ENCODE data around the gene TMEM178B.

TMEM178B gene

GRCh38 chr7:141360803-141361202 lies 286.9 kb downstream of the TMEM178B start:
- Histone ChIP-seq H2BK5ac (ENCODE audit: low read length) (no peak overlapping the region), H3K14ac (ENCODE audit: low read length) (no peak overlapping the region), H3K23ac (ENCODE audit: low read depth, low read length, poor library complexity) (no peak overlapping the region), H3K27me3 (ENCODE audit: control insufficient read depth in 3 of 3, insufficient read depth in 3 of 3, low read depth in 1 of 3, low read length in 3 of 3) (no peaks in the 10 kb centered on the region), H2AK5ac (ENCODE audit: low read depth, low read length) (no peak overlapping the region), H3K9me3 (replicated peaks in 1 of 2; ENCODE audit: control insufficient read depth in 2 of 2, insufficient read depth in 1 of 2, low read depth in 1 of 2, low read length in 2 of 2) (no peaks in the 10 kb centered on the region), H3K18ac (ENCODE audit: low read length) (no peak overlapping the region), H2BK12ac (ENCODE audit: low read length) (no peak overlapping the region), H2BK15ac (ENCODE audit: low read length) (no peak overlapping the region), H4K8ac (ENCODE audit: low read depth, low read length) (no peak overlapping the region), H3K36me3 (replicated peaks in 1 of 2; ENCODE audit: control insufficient read depth in 2 of 2, insufficient read depth in 2 of 2, low read length in 2 of 2) (no peaks in the 10 kb centered on the region), H2BK120ac (ENCODE audit: low read depth, low read length) (no peak overlapping the region), H3K4me2 (ENCODE audit: insufficient read depth, low read length, poor library complexity, severe bottlenecking) (no peak overlapping the region), H4K91ac (ENCODE audit: low read depth, low read length, poor library complexity) (no peak overlapping the region), H2AFZ (ENCODE audit: low read length) (no peak overlapping the region), H3K4me3 (ENCODE audit: low read length in 2 of 2) (no peak overlapping the region), H3K79me1 (ENCODE audit: low read depth, low read length) (no peaks in the 10 kb centered on the region), H3K27ac (replicated peaks; ENCODE audit: low read length) (no peak overlapping the region), H3K9ac (ENCODE audit: low read depth, low read length, poor library complexity) (no peak overlapping the region), H3K4ac (ENCODE audit: low read length) (no peak overlapping the region), H3K4me1 (ENCODE audit: control insufficient read depth in 2 of 2, insufficient read depth in 1 of 2, low read depth in 1 of 2, low read length in 2 of 2) (peaks cover under 1 to 22% of the 10 kb centered on the region in 2 donors)
- WGBS, 2 donors (ENCODE audit: extremely low coverage in 2 of 2, insufficient read length in 2 of 2, insufficient replicate concordance in 1 of 2): no CpG with 5 or more reads among the region's 1 CpG
- DNase-seq (ENCODE audit: low spot score): no peak

GRCh38 chr7:141361479-141361878 lies 287.6 kb downstream of the TMEM178B start:
- H3K27me3 ChIP-seq (ENCODE audit: control insufficient read depth in 3 of 3, insufficient read depth in 3 of 3, low read depth in 1 of 3, low read length in 3 of 3): no peaks in the 10 kb centered on the region
- peaks cover 6 to 25% of the 10 kb centered on the region in 2 donors for H3K4me1 ChIP-seq (ENCODE audit: control insufficient read depth in 2 of 2, insufficient read depth in 1 of 2, low read depth in 1 of 2, low read length in 2 of 2)
- H3K27ac ChIP-seq (replicated peaks; ENCODE audit: low read length): no peak overlapping the region
- H3K36me3 ChIP-seq (replicated peaks in 1 of 2; ENCODE audit: control insufficient read depth in 2 of 2, insufficient read depth in 2 of 2, low read length in 2 of 2): no peaks in the 10 kb centered on the region
- H2AFZ ChIP-seq (ENCODE audit: low read length): no peak overlapping the region
- H2BK15ac ChIP-seq (ENCODE audit: low read length): no peak overlapping the region
- no peak overlapping the region for H3K4me3 ChIP-seq (ENCODE audit: low read length in 2 of 2)
- no peak overlapping the region for H3K18ac ChIP-seq (ENCODE audit: low read length)
- H3K9me3 ChIP-seq (replicated peaks in 1 of 2; ENCODE audit: control insufficient read depth in 2 of 2, insufficient read depth in 1 of 2, low read depth in 1 of 2, low read length in 2 of 2): no peaks in the 10 kb centered on the region
- no CpG with 5 or more reads among the region's 2 CpGs for WGBS, 2 donors (ENCODE audit: extremely low coverage in 2 of 2, insufficient read length in 2 of 2, insufficient replicate concordance in 1 of 2)
- H3K9ac ChIP-seq (ENCODE audit: low read depth, low read length, poor library complexity): no peak overlapping the region
- no peak overlapping the region for H4K8ac ChIP-seq (ENCODE audit: low read depth, low read length)
- no peaks in the 10 kb centered on the region for H3K79me1 ChIP-seq (ENCODE audit: low read depth, low read length)
- H3K23ac ChIP-seq (ENCODE audit: low read depth, low read length, poor library complexity): no peak overlapping the region
- no peak overlapping the region for H2BK12ac ChIP-seq (ENCODE audit: low read length)
- no peak overlapping the region for H4K91ac ChIP-seq (ENCODE audit: low read depth, low read length, poor library complexity)
- H3K4ac ChIP-seq (ENCODE audit: low read length): no peak overlapping the region
- no peak overlapping the region for H2BK5ac ChIP-seq (ENCODE audit: low read length)
- no peak overlapping the region for H2BK120ac ChIP-seq (ENCODE audit: low read depth, low read length)
- H3K4me2 ChIP-seq (ENCODE audit: insufficient read depth, low read length, poor library complexity, severe bottlenecking): no peak overlapping the region
- DNase-seq (ENCODE audit: low spot score): no peak
- H2AK5ac ChIP-seq (ENCODE audit: low read depth, low read length): no peak overlapping the region
- H3K14ac ChIP-seq (ENCODE audit: low read length): no peak overlapping the region

- Histone ChIP-seq H4K8ac (ENCODE audit: low read depth, low read length) (no peak overlapping the region), H2AFZ (ENCODE audit: low read length) (no peak overlapping the region), H2BK15ac (ENCODE audit: low read length) (no peak overlapping the region), H3K27me3 (ENCODE audit: control insufficient read depth in 3 of 3, insufficient read depth in 3 of 3, low read depth in 1 of 3, low read length in 3 of 3) (no peaks in the 10 kb centered on the region), H4K91ac (ENCODE audit: low read depth, low read length, poor library complexity) (no peak overlapping the region), H3K23ac (ENCODE audit: low read depth, low read length, poor library complexity) (no peak overlapping the region), H3K79me1 (ENCODE audit: low read depth, low read length) (no peaks in the 10 kb centered on the region), H3K27ac (replicated peaks; ENCODE audit: low read length) (peak overlapping the region; percentile 15), H2AK5ac (ENCODE audit: low read depth, low read length) (no peak overlapping the region), H2BK12ac (ENCODE audit: low read length) (no peak overlapping the region), H3K18ac (ENCODE audit: low read length) (peak overlapping the region; percentile 16), H3K14ac (ENCODE audit: low read length) (no peak overlapping the region), H3K9ac (ENCODE audit: low read depth, low read length, poor library complexity) (no peak overlapping the region), H2BK120ac (ENCODE audit: low read depth, low read length) (no peak overlapping the region), H3K4me3 (ENCODE audit: low read length in 2 of 2) (no peak overlapping the region), H3K4ac (ENCODE audit: low read length) (no peak overlapping the region), H3K4me1 (ENCODE audit: control insufficient read depth in 2 of 2, insufficient read depth in 1 of 2, low read depth in 1 of 2, low read length in 2 of 2) (peaks cover 11 to 25% of the 10 kb centered on the region in 2 donors), H2BK5ac (ENCODE audit: low read length) (no peak overlapping the region), H3K9me3 (replicated peaks in 1 of 2; ENCODE audit: control insufficient read depth in 2 of 2, insufficient read depth in 1 of 2, low read depth in 1 of 2, low read length in 2 of 2) (no peaks in the 10 kb centered on the region), H3K36me3 (replicated peaks in 1 of 2; ENCODE audit: control insufficient read depth in 2 of 2, insufficient read depth in 2 of 2, low read length in 2 of 2) (no peaks in the 10 kb centered on the region), H3K4me2 (ENCODE audit: insufficient read depth, low read length, poor library complexity, severe bottlenecking) (no peak overlapping the region)
- WGBS, 2 donors (ENCODE audit: extremely low coverage in 2 of 2, insufficient read length in 2 of 2, insufficient replicate concordance in 1 of 2): no CpG with 5 or more reads among the region's 4 CpGs
- no peak for DNase-seq (ENCODE audit: low spot score)
Measured at GRCh38 chr7:141361960-141362359, 288.1 kb downstream of the TMEM178B start.

- Histone ChIP-seq H3K4ac (ENCODE audit: low read length) (no peak overlapping the region), H3K4me3 (ENCODE audit: low read length in 2 of 2) (no peak overlapping the region), H3K9me3 (replicated peaks in 1 of 2; ENCODE audit: control insufficient read depth in 2 of 2, insufficient read depth in 1 of 2, low read depth in 1 of 2, low read length in 2 of 2) (no peaks in the 10 kb centered on the region), H3K14ac (ENCODE audit: low read length) (no peak overlapping the region), H3K9ac (ENCODE audit: low read depth, low read length, poor library complexity) (no peak overlapping the region), H3K4me1 (ENCODE audit: control insufficient read depth in 2 of 2, insufficient read depth in 1 of 2, low read depth in 1 of 2, low read length in 2 of 2) (peaks cover 13 to 32% of the 10 kb centered on the region in 2 donors), H2AFZ (ENCODE audit: low read length) (no peak overlapping the region), H3K18ac (ENCODE audit: low read length) (peak overlapping the region; percentile 32), H3K27me3 (ENCODE audit: control insufficient read depth in 3 of 3, insufficient read depth in 3 of 3, low read depth in 1 of 3, low read length in 3 of 3) (no peaks in the 10 kb centered on the region), H3K79me1 (ENCODE audit: low read depth, low read length) (no peaks in the 10 kb centered on the region), H3K23ac (ENCODE audit: low read depth, low read length, poor library complexity) (no peak overlapping the region), H2BK15ac (ENCODE audit: low read length) (no peak overlapping the region), H4K8ac (ENCODE audit: low read depth, low read length) (no peak overlapping the region), H3K36me3 (replicated peaks in 1 of 2; ENCODE audit: control insufficient read depth in 2 of 2, insufficient read depth in 2 of 2, low read length in 2 of 2) (no peaks in the 10 kb centered on the region), H2BK5ac (ENCODE audit: low read length) (peak overlapping the region; percentile 46), H2BK12ac (ENCODE audit: low read length) (no peak overlapping the region), H3K4me2 (ENCODE audit: insufficient read depth, low read length, poor library complexity, severe bottlenecking) (no peak overlapping the region), H3K27ac (replicated peaks; ENCODE audit: low read length) (peak overlapping the region; percentile 53), H2AK5ac (ENCODE audit: low read depth, low read length) (no peak overlapping the region), H4K91ac (ENCODE audit: low read depth, low read length, poor library complexity) (no peak overlapping the region), H2BK120ac (ENCODE audit: low read depth, low read length) (no peak overlapping the region)
- WGBS, 2 donors (ENCODE audit: extremely low coverage in 2 of 2, insufficient read length in 2 of 2, insufficient replicate concordance in 1 of 2): no CpG with 5 or more reads among the region's 13 CpGs
- no peak for DNase-seq (ENCODE audit: low spot score)
Measured at GRCh38 chr7:141362580-141363435, 288.9 kb downstream of the TMEM178B start.
